HG03045 (cell line): Measurements from ENCODE around the gene ZNF799.
"Not testable (repeated sequence)": the region's sequence is repeated elsewhere in the genome, so short reads cannot be mapped to it uniquely, and the experiment has no call there.

ENCODE experiments used
- ATAC-seq: cut with Tn5 transposase; IDR thresholded peaks from one replicate; pipeline ENCODE4 v1.9.1; 2021; ENCODE audit warnings: mild to moderate bottlenecking, moderate library complexity; ENCODE audit not compliant: unreplicated experiment

The ZNF799 gene

DNA sequence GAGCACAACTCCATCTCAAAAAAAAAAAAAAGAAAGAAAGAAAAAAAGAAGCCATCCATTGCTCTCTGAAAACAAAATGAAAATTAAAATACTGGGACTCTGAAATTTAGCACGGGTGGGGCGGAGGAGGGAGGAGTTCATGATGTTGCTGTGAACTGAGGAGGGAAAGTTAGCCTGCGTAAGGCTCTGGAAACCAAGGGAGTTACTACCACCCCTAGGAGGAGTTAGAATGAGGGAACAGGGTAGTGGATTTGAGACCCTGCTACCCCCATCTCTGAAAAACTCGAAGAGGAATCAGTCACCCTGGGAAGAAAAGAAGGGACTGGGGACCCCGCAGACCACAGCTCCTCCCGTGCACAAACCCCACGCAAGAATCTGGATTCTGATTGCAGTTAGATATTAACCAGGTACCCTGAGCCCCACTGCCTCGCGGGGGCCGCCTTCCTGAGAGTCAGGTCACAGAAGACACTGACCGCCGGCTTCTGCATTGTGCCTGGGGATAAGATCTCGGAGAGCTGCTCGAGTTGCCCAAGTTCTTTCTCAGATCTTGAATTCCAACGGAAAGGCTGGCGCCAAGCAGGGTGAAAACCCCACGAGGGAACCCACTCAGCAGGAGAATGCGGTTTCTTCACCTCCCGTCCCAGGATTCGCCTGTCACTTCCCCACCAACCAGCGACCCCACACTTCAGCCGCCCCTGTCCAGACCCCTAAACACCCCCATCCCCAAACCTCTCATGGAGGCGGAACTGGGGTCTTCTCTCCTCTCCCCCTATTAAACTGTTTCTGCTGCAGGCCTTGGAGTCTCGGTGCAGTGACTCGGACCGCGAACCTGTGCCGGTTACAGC, 36.5 kb downstream of the ZNF799 start:
- no peak for ATAC-seq

DNA sequence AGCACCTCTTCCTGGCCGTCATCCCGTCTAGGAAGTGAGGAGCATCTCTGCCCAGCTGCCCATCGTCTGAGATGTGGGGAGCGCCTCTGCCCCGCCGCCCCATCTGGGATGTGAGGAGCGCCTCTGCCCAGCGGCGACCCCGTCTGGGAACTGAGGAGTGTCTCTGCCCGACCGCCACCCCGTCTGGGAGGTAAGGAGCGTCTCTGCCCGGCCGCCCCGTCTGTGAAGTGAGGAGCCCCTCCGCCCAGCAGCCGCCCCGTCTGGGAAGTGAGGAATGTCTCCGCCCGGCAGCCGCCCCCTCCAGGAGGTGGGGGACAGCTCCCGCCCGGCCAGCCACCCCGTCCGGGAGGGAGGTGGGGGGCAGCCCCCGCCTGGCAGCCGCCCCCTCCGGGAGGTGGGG, 38.8 kb downstream of the ZNF799 start:
- not testable (repeated sequence) for ATAC-seq

GRCh38 chr19:12353375-12353774, 47.7 kb downstream of the ZNF799 start:
- ATAC-seq = no peak

GRCh38 chr19:12350890-12351197, 50.2 kb downstream of the ZNF799 start:
- no peak for ATAC-seq

DNA sequence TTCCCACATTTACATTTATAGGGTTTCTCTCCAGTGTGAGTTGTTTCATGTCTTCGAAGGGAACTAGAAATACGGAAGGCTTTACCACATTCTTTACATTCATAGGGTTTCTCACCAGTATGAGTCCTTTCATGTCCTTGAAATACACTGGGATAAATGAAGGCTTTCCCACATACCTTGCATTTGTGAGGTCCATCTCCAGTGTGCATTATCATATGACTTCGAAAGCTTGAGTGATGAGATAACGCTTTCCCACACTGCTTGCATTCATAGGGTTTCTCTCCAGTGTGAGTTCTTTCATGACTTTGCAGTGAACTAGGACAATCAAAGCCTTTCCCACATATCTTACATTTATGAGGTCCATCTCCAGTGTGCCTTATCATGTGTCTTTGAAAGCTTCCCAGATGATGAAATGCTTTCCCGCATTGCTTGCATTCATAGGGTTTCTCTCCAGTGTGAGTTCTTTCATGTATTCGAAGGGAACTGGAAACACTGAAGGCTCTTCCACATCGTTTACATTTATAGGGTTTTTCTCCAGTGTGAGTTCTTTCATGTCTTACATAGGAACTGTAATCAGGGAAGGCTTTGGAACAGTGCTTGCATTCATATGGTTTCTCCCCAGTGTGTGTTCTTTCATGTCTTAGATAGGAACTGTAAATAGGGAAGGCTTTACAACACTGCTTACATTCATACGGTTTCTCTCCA, 50.7 kb downstream of the ZNF799 start:
- no peak for ATAC-seq

DNA sequence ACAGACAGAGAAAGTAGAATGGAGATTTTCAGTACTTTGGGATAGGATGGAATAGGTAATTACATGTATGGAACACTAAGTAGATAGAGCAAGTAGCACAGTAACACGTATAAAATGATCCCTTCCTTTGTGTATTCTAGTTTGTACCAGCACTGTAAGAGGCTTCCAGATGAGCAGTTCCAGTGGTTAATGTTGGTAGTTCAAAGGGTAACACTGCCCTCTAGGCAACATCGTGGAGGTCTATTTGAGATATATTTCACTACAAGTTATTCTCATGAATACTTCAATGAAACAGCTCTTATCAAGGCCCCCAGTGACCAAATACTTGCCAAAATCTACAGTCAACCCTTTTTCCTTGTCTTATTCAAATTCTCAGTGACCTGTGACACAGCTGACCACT, 54.2 kb downstream of the ZNF799 start:
- ATAC-seq = no peak

- no peak for ATAC-seq
These were observed 55.9 kb downstream of the ZNF799 start for GRCh38 chr19:12345197-12345596.
